ENCODE results near the gene SKOR1.

Gene SKOR1

GRCh38 chr15:67828278-67828968 lies 3.1 kb downstream of the SKOR1 start:
- DNase-seq (ENCODE audit: low read depth), result no peak
- no peak overlapping the region for H3K4me3 ChIP-seq (ENCODE audit: low read depth, low read length)

DNA sequence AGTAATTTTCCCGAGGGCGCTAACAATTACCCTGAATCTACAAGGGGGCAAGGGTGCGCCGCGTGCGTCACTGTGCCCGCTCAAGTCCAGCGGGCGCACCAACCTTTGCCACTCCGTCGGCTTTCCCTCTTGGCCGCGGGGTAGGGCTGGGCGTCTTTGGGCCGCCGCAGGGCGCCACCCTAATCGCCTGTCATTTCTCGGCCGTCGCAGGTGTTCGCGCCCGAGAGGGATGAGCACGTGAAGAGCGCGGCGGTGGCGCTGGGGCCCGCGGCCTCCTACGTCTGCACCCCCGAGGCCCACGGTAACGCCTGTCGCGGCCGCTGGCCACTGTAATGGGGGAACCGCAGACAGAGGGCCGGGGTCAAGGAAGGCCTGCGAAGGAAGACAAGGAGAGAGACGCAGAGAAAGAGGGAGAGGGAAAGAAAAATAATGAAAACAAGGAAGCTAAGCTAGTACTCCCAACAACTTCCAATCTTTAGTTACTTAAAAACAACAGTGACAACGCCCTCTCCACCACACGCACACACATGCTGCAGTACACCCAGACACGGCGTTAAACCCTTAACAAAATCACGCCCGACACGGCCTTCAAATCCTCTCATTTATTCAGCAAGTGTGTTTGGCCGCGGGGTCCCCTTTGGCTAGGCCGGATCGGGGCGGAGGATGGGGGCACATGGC lies 3.8 kb downstream of the SKOR1 start:
- no peak overlapping the region for H3K4me3 ChIP-seq (ENCODE audit: low read depth, low read length)
- DNase-seq (ENCODE audit: low read depth), result no peak

DNA sequence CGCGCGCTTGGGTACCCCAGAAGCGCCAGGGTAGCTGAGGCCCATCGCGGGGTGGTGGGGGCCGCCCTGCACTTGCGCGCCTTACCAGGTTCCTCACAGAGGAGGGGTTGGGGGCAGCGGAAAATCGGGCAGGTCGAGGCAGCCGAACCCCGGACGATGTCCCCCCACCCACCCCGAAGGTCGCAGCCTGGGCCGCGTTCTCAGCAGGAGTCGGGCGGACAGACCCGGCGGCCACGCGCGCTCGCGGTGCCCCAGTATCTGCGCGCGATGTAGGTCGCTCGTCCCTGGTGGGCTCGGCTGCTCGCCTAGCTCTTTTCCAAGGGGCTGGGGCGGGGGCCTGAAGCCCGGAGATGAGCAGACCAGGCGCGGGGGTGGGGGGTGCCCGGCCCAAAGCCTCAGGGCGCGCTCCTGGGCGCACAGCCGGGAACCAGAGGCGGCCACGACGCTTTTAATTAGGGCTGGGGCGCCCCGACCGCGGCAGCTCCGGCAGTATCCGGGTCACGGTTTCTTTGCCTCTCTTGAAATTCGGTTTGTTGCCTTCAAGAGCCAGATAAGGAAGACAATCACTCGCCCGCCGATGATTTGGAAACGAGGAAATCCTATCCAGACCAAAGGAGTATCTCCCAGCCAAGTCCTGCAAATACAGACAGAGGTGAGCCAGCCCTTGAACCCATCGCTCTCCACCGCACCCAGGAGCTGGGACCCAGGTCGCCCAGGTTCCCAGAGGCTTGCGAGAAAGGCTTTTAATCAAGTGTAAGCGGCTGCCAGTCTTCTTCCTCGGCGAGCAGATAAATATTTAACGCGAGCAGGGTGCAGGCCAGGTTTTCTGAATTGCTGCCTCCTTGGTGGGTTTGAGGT lies 4.6 kb downstream of the SKOR1 start:
- DNase-seq (ENCODE audit: low read depth), result no peak
- no peak overlapping the region for H3K4me3 ChIP-seq (ENCODE audit: low read depth, low read length)

GRCh38 chr15:67831363-67831762 lies 6.1 kb downstream of the SKOR1 start:
- no peak for DNase-seq (ENCODE audit: low read depth)
- H3K4me3 ChIP-seq (ENCODE audit: low read depth, low read length), result no peak overlapping the region

- no peak for DNase-seq (ENCODE audit: low read depth)
- no peak overlapping the region for H3K4me3 ChIP-seq (ENCODE audit: low read depth, low read length)
Measured at GRCh38 chr15:67832031-67832551, 6.8 kb downstream of the SKOR1 start.

GRCh38 chr15:67832897-67833709 lies 7.8 kb downstream of the SKOR1 start:
- no peak for DNase-seq (ENCODE audit: low read depth)
- peak overlapping the region; percentile 33 for H3K4me3 ChIP-seq (ENCODE audit: low read depth, low read length)

DNA sequence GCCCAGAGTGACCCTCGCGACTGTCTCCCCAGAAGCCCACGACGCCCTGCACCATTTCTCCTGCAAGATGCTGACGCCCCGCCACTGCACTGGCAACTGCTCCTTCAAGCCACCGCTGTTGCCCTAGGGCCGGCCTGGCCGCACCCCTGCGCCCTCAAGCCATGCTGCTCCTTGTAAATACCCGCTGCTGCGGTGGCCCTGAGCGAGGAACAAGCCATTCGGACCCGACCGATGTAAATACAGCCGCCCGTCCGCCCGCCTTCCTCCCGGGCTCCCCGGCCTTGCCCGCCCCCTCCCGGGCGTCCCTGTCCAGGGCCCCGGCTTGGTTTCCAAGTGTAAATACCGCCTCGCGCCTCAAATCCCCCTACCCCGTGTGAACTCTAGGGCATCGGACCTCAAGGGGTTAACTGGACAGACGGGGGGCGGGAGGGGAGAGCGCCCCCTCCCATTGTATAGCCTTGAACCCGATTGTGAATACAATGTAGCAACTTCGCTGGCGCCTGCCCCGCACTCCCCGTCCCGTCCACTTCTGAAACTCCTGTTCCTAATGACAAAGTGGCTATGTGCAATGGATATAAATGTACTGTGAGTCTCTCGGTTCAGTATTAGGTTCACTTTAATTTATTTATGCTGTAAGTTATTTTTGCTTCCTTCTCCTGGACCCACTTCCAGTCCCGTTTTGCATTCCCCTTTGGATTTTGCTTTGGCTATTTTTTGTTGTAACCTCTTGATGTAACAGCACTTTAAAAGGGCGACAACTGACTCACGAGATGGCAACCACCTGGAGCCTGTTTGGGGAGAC lies 8.6 kb downstream of the SKOR1 start:
- DNase-seq (ENCODE audit: low read depth), result no peak
- H3K4me3 ChIP-seq (ENCODE audit: low read depth, low read length), result peak overlapping the region; percentile 27

DNA sequence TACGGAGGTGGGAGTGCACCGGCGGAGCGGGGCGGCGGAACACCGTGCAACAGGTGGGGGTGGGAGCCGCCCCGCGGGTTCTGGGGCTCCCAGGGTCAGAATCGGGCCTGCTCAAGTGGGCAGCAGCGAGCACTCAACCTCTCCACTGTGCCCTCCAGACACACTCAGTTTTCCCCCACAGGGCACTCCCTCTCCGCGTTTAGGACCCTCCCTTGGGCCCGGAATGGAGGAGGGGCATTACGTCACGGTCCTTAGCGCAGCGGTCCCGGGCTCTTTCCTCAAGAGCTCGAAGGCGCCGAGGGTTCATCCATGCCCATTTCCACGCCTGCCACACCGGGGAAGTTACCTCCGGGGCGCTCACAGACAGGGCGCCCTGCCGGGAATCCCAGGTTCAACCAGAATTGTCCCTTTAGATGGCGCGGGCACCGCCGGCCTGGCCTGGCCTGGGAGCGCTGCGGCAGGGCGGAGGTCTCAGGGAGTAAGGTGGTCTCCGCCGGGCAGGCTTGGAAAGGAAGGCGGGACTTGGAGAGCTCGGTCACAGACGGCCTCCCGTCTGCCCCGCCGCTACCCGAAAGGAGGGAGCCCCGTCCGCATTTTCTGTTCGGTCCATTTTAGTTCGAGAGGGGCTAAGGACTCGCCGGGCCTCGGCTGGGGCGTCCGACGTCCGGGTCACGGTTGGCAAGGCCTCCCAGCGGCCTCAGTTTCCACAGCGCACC lies 9.4 kb downstream of the SKOR1 start:
- DNase-seq (ENCODE audit: low read depth), result no peak
- H3K4me3 ChIP-seq (ENCODE audit: low read depth, low read length), result peak overlapping the region; percentile 22

DNA sequence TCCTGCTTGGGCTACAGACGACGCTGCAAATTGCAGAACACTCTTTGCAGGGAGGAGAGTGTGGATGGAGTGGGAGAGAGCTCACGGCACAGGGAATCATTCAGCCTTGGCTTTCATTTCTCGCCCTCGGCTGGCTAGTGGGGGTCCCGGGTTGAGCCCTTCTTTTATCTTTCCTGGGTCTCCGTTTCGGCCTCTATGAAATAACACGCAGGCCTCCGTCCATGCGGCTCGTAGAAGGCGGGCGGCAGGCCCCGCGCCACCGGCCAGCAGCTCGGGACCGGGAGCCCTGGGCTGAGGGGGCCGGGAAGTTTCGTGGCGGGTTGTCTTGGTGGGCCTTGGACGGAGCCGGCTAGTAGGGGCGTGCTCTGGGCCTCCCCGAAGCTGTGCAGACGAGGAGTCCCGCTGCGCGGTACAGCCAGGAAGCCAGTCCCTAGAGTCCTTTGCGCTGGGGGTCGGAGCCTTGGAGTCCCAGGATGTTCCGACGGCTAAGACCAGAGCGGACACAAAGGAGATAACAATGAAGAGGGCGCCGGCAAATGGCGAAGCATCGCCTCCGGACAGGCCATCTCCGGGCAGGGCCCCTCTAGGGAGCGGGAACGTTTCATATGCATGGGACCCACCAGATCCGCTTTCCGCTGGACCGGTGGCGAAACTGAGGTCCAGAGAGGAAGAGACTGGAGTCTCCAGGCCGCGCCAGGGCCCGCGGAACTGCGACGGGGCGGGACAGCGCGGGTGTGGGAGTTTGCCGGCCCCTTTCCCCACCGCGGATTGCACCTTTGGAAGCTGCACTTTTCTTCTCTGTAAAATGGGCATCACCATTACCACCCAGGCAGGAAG lies 10.2 kb downstream of the SKOR1 start:
- H3K4me3 ChIP-seq (ENCODE audit: low read depth, low read length), result peak overlapping the region; percentile 30
- DNase-seq (ENCODE audit: low read depth), result no peak

- no peak for DNase-seq (ENCODE audit: low read depth)
- peak overlapping the region; percentile 30 for H3K4me3 ChIP-seq (ENCODE audit: low read depth, low read length)
Measured at GRCh38 chr15:67836134-67836455, 10.8 kb downstream of the SKOR1 start.

GRCh38 chr15:67836477-67836876 lies 11.2 kb downstream of the SKOR1 start:
- H3K4me3 ChIP-seq (ENCODE audit: low read depth, low read length), result peak overlapping the region; percentile 30
- no peak for DNase-seq (ENCODE audit: low read depth)

- H3K4me3 ChIP-seq (ENCODE audit: low read depth, low read length), result no peak overlapping the region
- no peak for DNase-seq (ENCODE audit: low read depth)
Measured at GRCh38 chr15:67836955-67837354, 11.6 kb downstream of the SKOR1 start.

DNA sequence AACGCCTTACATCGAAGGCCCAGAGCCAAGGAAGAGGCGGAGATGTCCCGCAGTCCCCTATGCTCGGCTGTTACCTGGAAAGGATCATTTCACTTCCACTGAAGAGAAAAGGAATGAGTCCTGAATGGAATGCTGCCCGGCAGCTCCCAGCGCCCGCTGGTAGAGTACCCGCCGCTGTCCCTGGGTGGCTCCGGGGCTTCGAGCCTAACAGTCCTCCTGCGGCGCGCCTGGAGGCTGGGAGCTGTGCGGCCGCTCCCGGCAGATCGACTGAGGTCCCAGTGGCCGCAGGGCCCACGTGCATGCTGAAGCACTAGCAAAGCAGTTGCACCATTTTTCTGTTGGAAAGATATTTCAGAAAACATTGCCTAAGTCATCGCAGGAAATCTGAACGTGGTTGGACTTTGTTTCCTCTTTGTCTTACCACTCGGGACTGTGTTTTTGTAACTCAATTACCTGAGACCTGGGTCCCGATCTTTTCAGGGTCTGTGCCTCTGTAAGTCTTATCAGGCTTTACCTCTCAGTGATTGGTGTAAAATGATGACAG lies 13.6 kb downstream of the SKOR1 start:
- H3K4me3 ChIP-seq (ENCODE audit: low read depth, low read length), result peak overlapping the region; percentile 31
- no peak for DNase-seq (ENCODE audit: low read depth)

DNA sequence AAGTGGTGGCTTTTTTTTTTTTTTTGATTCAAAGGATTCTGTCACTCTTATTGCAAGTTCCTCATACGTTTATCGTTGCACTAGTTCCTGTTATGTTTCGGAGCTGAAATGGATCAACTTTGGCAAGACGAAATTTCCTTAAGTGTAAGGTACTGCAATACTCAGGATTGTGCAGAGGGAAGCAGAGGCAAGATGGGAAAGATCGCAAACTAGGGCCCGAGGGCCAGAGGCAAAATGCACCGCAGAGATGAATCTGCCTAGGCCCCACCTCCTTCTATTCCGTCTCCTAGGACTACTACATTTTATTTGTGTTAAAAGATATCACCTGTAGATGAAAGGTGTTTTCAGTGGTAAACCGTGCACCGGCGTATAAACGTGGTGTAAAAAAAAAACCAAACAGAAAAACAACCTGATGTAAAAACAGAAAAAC lies 14.2 kb downstream of the SKOR1 start:
- DNase-seq (ENCODE audit: low read depth), result no peak
- H3K4me3 ChIP-seq (ENCODE audit: low read depth, low read length), result peak overlapping the region; percentile 97

GRCh38 chr15:67839929-67840748 lies 14.8 kb downstream of the SKOR1 start, which contains the start of gene RNU6-1:
Gene RNU6-1 (minus strand): TSS chr15:67840045.
- H3K4me3 ChIP-seq (ENCODE audit: low read depth, low read length), result peak within 1 kb of the TSS; percentile 97
- DNase-seq (ENCODE audit: low read depth), result peak; percentile 69
